GM19468 (cell line): ENCODE measurements around the gene TIRAP.

Experiments
- ATAC-seq: cut with Tn5 transposase; IDR thresholded peaks from one replicate; pipeline ENCODE4 v1.9.1; 2021; ENCODE audit warnings: mild to moderate bottlenecking, moderate library complexity, moderate number of reproducible peaks; ENCODE audit not compliant: unreplicated experiment; ENCODE audit errors: extremely low read depth

Gene TIRAP

GRCh38 chr11:126339073-126339862 lies 56.4 kb downstream of the TIRAP start:
- ATAC-seq: no peak

DNA sequence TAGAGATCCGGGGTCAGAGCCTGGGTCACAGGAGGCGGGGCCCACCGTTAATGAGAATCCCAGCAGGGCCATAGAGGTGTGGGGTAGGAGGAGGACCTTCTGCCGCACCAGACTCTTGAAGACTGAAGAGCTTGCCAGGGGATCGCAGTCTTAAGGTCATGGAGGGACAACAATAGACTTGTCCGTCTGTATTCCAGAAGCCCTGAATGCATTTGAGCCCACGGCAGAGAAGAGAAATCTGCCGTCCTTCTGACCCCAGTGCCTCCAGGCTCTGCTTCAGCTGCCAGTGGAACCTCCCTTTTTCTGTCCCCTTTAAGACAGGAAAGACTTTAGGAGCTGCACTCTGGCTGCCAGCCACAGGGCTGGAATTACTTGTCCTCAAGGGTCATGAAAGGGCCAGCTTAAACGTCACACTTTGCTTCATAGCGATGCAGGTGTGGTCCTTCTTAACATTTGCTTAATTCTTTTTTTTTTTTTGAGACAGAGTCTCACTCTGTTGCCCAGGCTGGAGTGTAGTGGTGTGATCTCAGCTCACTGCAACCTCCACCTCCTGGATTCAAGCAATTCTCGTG lies 57.1 kb downstream of the TIRAP start:
- no peak for ATAC-seq

DNA sequence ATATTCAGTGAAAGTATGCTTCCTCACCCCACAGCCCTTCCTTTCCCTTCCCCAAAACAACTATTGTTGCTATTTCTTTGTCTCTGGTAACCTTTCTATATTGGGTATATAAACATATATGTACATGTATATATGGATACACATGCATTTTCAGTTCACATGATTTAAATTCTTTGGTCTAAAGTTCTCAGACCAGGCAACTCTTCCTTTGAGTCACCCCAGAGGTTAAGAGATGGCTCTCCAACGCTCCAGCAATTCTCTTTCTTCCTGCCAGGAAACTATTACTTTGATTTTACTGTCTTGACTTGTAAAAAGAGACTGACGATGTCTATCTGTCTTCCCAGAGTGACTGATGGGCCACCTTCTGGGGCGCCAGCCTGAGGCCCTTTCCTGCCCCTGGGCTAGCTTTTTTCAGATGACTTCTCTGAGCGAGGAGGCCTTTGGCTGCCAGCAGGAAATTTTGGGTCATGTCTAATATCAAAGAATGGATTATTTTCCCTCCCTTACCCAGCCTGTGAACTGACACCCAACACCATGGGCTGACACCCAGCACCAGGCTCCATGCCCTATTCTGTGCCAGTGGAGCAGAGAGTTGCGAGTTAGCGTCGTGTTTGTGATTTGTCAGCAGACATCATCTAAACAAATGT lies 58.2 kb downstream of the TIRAP start:
- ATAC-seq: no peak

GRCh38 chr11:126341760-126342161 lies 58.9 kb downstream of the TIRAP start:
- no peak for ATAC-seq

DNA sequence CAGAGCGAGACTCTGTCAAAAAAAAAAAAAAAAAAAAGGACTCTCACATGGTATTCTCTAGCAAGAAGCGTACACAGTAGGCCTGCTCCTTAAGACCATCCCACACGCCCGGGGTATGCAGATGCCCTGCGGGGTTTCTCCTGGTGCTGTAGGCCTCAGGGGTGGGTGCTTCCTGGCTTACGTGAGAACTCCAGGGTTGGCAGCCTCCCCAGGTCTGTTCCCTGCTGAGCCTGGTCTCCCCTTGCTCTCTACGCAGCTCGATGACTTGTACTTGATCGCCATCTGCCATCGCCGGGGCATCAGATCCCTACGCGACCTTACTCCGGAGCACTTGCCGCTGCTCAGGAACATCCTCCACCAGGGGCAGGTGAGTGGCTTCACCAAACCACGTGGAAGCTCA lies 60.2 kb downstream of the TIRAP start:
- no peak for ATAC-seq
